Stimulated activated CD8-positive, alpha-beta memory T cell treated with anti-CD3 and anti-CD28 coated beads, Interleukin-4, amount 100 ng/mL, for 1 hour (primary cell): ENCODE results near the gene SNX20.

Experiments
- DNase-seq, 2 donors: peaks; one replicate each; pipeline ENCODE4 v3.0.0-alpha.2; 2020; ENCODE audit warnings: low read depth in 2 of 2, low spot score in 1 of 2

The SNX20 gene

GRCh38 chr16:50662306-50662940 is 18.7 kb downstream of the SNX20 start:
- no peak for DNase-seq

GRCh38 chr16:50659806-50660205 is 21.3 kb downstream of the SNX20 start:
- no peak for DNase-seq

- no peak for DNase-seq
Measured at GRCh38 chr16:50657241-50657640, 23.9 kb downstream of the SNX20 start.

- no peak for DNase-seq
Measured at GRCh38 chr16:50655558-50656055, 25.5 kb downstream of the SNX20 start.

- no peak for DNase-seq
Measured at GRCh38 chr16:50653633-50654519, 27.2 kb downstream of the SNX20 start.

- DNase-seq = no peak
Measured at GRCh38 chr16:50652836-50653425, 28.2 kb downstream of the SNX20 start.

GRCh38 chr16:50651835-50652438 is 29.2 kb downstream of the SNX20 start:
- DNase-seq = no peak

GRCh38 chr16:50646345-50646744 is 34.8 kb downstream of the SNX20 start:
- no peak for DNase-seq

GRCh38 chr16:50645563-50646220 is 35.4 kb downstream of the SNX20 start:
- no peak for DNase-seq

- DNase-seq = no peak
Measured at GRCh38 chr16:50644729-50645128, 36.4 kb downstream of the SNX20 start.

GRCh38 chr16:50644245-50644644 is 36.9 kb downstream of the SNX20 start:
- DNase-seq = no peak

- DNase-seq = no peak
Measured at GRCh38 chr16:50643192-50643591, 37.9 kb downstream of the SNX20 start.

- no peak for DNase-seq
Measured at GRCh38 chr16:50642349-50642748, 38.8 kb downstream of the SNX20 start.

- no peak for DNase-seq
Measured at GRCh38 chr16:50641818-50642187, 39.3 kb downstream of the SNX20 start.

- DNase-seq = no peak
Measured at GRCh38 chr16:50640919-50641817, 39.9 kb downstream of the SNX20 start.

GRCh38 chr16:50640391-50640790 is 40.7 kb downstream of the SNX20 start:
- DNase-seq = no peak

- DNase-seq = no peak
Measured at GRCh38 chr16:50638816-50639670, 42.1 kb downstream of the SNX20 start.

- DNase-seq = no peak
Measured at GRCh38 chr16:50637716-50638602, 43.2 kb downstream of the SNX20 start.
